ENCODE measurements around the gene MRPL55. TPM values are rescaled to one million over a fixed set of nuclear protein-coding genes. Genes with fewer than 3 reads are reported as not detected.

Gene MRPL55
- total and polyA plus RNA-seq, 3 experiments from 2014 or later: 70.0 to 146 (median 71.8) TPM

DNA sequence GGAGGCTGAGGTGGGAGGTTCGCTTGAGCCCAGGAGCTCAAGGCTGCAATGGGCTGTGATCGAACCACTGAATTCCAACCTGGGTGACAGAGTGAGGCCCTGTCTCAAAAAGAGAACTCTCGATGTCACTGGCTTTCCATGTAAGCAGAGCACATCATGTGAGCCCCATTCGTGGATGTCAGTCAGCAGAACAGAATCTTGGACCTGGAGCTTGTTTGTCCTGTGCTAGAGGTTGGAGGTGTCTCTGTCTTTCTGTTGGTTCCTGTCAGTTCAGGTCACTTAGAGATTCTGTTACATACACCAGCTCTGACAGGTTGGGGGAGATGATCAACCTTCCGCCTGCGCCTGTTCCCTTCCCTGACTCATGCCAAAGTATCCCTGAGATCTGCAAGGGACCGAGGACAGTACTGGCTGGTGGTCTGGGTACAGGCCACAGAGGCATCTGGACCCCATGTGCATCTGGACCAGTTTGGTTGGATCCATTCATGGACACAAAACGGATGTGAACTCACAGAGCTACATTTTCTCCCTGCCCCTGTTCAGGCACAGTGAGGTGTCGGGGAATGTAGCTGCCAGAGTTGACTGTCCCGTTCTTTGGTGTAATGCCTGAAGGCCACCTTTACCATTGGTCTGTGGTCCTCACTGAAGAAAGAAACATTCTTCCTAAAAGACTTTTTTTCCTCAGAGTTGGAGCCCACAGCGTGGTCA, 16.6 kb downstream of the MRPL55 start:
- H3K4me3 Mint-ChIP-seq: peak overlapping the region in 3 of 7 donors; percentile 7 to 83 (median 18)
- H3K27me3 ChIP-seq (ENCODE audit: insufficient read depth, low read length, poor library complexity, severe bottlenecking): no peaks in the 10 kb centered on the region
- no peak overlapping the region for H3K4me3 ChIP-seq (ENCODE audit: low read length)
- H3K27ac ChIP-seq (ENCODE audit: low read depth, low read length): no peak overlapping the region
- H3K27ac Mint-ChIP-seq: peak overlapping the region; percentile 14 to 92 (median 64)
- DNase-seq: no peak
- CTCF ChIA-PET: no interaction called here
- H3K4me1 ChIP-seq (ENCODE audit: insufficient read depth, low read length): peaks cover 66% of the 10 kb centered on the region
- peaks cover 7% of the 10 kb centered on the region for H3K9me3 ChIP-seq (ENCODE audit: low read length)
- H3K36me3 Mint-ChIP-seq: peaks cover 9 to 71% (median 16%) of the 10 kb centered on the region in 3 donors
- peaks cover 0 to 3% of the 10 kb centered on the region in 2 donors for H3K27me3 Mint-ChIP-seq
- POLR2A ChIA-PET: no interaction called here
- H3K36me3 ChIP-seq (ENCODE audit: insufficient read depth, low read length): peaks cover 23% of the 10 kb centered on the region
- peaks cover 72 to 93% (median 80%) of the 10 kb centered on the region in 3 donors for H3K4me1 Mint-ChIP-seq
- H3K9me3 Mint-ChIP-seq: peaks cover 0 to 9% (median 6%) of the 10 kb centered on the region in 5 donors

DNA sequence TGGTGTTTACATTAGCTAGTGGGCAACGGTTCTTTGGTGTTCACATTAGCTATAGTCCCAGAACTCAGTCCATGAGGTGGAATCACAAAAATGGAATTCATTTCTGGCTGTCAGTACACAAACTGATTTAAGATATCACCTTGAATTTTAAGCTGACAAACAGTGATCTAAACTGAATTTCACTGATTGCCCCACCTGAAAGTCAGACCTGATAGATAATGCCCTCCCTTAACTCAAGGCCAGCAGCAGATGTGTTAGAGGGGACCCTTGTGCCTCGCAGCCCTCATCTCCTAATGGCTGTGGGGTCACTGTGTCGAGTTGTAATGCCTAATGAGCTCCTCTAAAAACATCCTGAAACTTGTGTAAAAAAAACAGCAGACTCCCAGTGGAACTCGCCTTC, 18.0 kb downstream of the MRPL55 start:
- peak overlapping the region; percentile 14 to 92 (median 81) for H3K27ac Mint-ChIP-seq
- H3K27me3 Mint-ChIP-seq: peaks cover 0 to 3% of the 10 kb centered on the region in 2 donors
- Histone ChIP-seq H3K27ac (ENCODE audit: low read depth, low read length) (no peak overlapping the region), H3K4me1 (ENCODE audit: insufficient read depth, low read length) (peaks cover 75% of the 10 kb centered on the region), H3K9me3 (ENCODE audit: low read length) (peaks cover 7% of the 10 kb centered on the region), H3K36me3 (ENCODE audit: insufficient read depth, low read length) (peaks cover 19% of the 10 kb centered on the region), H3K27me3 (ENCODE audit: insufficient read depth, low read length, poor library complexity, severe bottlenecking) (no peaks in the 10 kb centered on the region), H3K4me3 (ENCODE audit: low read length) (no peak overlapping the region)
- H3K9me3 Mint-ChIP-seq: peaks cover 0 to 9% (median 6%) of the 10 kb centered on the region in 5 donors
- peaks cover 81 to 96% (median 88%) of the 10 kb centered on the region in 3 donors for H3K4me1 Mint-ChIP-seq
- no peak for DNase-seq
- ChIA-PET CTCF (interaction anchor here (1.7 kb wide), 1 partner anchor 19 kb away, joined by 3 read pairs; no protein-coding TSS in a partner anchor), POLR2A (interaction anchor here (0.6 kb wide), 1 partner anchor 38 kb away, joined by 4 read pairs; no protein-coding TSS in a partner anchor)
- H3K4me3 Mint-ChIP-seq: peak overlapping the region; percentile 37 to 90 (median 78)
- peaks cover 9 to 62% (median 16%) of the 10 kb centered on the region in 3 donors for H3K36me3 Mint-ChIP-seq

DNA sequence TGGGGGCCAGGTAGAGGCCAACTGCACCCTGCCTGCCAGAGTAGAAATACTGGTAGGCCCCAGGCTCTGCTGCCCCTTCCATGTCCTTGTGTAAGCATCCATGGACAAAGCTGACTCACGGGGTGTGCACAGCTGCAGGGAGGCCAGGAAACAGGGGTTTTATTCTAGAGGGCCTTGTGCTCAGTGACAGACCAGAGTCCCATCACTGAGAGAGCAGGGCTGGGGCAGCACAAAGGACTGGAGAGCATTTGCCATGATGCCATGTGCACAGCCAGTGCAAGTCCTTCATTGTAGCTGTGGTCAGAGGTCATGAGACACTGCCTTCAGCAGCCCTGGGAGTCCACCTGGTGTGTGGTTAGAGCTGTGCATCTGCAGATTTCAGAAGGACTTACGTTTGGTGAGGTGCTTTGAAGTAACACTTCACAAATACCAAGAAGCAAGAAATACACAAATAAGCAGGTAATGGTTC, 18.5 kb downstream of the MRPL55 start:
- H3K9me3 Mint-ChIP-seq: peaks cover 0 to 9% (median 6%) of the 10 kb centered on the region in 5 donors
- DNase-seq: peak in 1 of 5 donors; percentile 35
- ChIA-PET CTCF (interaction anchor here (1.7 kb wide), 1 partner anchor 19 kb away, joined by 3 read pairs; no protein-coding TSS in a partner anchor), POLR2A (interaction anchor here (0.6 kb wide), 1 partner anchor 38 kb away, joined by 4 read pairs; no protein-coding TSS in a partner anchor)
- Histone ChIP-seq H3K27ac (ENCODE audit: low read depth, low read length) (no peak overlapping the region), H3K4me3 (ENCODE audit: low read length) (no peak overlapping the region), H3K4me1 (ENCODE audit: insufficient read depth, low read length) (peaks cover 75% of the 10 kb centered on the region), H3K36me3 (ENCODE audit: insufficient read depth, low read length) (peaks cover 19% of the 10 kb centered on the region), H3K9me3 (ENCODE audit: low read length) (peaks cover 7% of the 10 kb centered on the region), H3K27me3 (ENCODE audit: insufficient read depth, low read length, poor library complexity, severe bottlenecking) (no peaks in the 10 kb centered on the region)
- H3K27me3 Mint-ChIP-seq: peaks cover 0 to 3% of the 10 kb centered on the region in 2 donors
- H3K27ac Mint-ChIP-seq: peak overlapping the region; percentile 23 to 92 (median 81)
- peak overlapping the region in 6 of 7 donors; percentile 65 to 90 (median 82) for H3K4me3 Mint-ChIP-seq
- H3K36me3 Mint-ChIP-seq: peaks cover 9 to 58% (median 14%) of the 10 kb centered on the region in 3 donors
- H3K4me1 Mint-ChIP-seq: peaks cover 80 to 96% (median 88%) of the 10 kb centered on the region in 3 donors

DNA sequence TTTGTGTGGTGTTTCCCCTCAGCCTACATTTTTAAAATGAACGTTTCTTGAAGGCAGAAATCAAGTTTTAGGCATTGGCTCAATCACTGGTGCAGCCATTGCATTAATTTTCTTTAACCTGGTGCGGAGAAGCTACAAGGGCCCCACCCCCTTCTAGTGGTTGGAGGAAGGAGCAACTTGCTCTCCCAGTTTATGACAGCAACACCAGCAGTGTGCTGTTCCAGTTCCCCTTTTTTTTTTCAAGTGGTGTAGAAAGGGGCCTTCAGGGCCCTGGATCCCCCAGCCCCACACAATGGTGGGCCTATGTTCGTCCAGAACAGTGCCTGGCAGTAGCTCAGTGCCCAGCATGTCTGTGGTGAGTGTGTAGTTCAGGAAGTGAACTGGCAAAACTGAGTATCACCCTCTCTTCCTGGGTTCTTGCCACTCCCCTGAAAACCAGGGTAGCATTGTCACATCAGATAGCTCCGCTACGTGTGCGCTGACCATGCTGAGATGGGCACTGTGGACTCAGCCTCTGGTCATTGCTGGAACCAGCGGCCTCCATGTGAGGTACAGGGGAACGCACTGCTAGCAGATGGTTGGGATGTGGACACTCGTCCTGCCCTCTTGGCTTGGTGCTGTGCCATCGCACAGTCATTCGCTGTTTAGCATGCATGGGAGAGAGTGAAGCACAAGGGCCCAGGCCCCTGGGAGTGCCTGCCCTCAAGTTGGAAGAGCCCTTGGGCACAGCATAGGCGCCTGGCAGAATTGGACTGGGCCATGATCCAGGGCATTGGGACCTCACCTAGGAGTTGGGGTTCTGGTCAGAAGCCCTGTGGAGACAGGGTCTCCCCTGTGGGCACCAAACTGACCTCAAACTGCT, 19.3 kb downstream of the MRPL55 start:
- ChIA-PET POLR2A (interaction anchor here (0.8 to 0.9 kb wide), 2 partner anchors 9 to 12 kb away, joined by 3 read pairs; no protein-coding TSS in a partner anchor), CTCF (interaction anchor here (1.7 kb wide), 1 partner anchor 20 kb away, joined by 3 read pairs; no protein-coding TSS in a partner anchor)
- Mint-ChIP-seq H3K4me1 (peaks cover 80 to 96% (median 88%) of the 10 kb centered on the region in 3 donors), H3K9me3 (peaks cover 0 to 6% (median 3%) of the 10 kb centered on the region in 5 donors), H3K4me3 (peak overlapping the region; percentile 78 to 96 (median 84)), H3K36me3 (peaks cover 4 to 59% (median 11%) of the 10 kb centered on the region in 3 donors), H3K27me3 (peaks cover 0 to 3% of the 10 kb centered on the region in 2 donors), H3K27ac (peak overlapping the region; percentile 83 to 99 (median 95))
- H3K4me1 ChIP-seq (ENCODE audit: insufficient read depth, low read length): peaks cover 79% of the 10 kb centered on the region
- peaks cover 19% of the 10 kb centered on the region for H3K36me3 ChIP-seq (ENCODE audit: insufficient read depth, low read length)
- peak in 1 of 5 donors; percentile 40 for DNase-seq
- H3K4me3 ChIP-seq (ENCODE audit: low read length): peak overlapping the region; percentile 30
- peaks cover 7% of the 10 kb centered on the region for H3K9me3 ChIP-seq (ENCODE audit: low read length)
- H3K27me3 ChIP-seq (ENCODE audit: insufficient read depth, low read length, poor library complexity, severe bottlenecking): no peaks in the 10 kb centered on the region
- no peak overlapping the region for H3K27ac ChIP-seq (ENCODE audit: low read depth, low read length)

DNA sequence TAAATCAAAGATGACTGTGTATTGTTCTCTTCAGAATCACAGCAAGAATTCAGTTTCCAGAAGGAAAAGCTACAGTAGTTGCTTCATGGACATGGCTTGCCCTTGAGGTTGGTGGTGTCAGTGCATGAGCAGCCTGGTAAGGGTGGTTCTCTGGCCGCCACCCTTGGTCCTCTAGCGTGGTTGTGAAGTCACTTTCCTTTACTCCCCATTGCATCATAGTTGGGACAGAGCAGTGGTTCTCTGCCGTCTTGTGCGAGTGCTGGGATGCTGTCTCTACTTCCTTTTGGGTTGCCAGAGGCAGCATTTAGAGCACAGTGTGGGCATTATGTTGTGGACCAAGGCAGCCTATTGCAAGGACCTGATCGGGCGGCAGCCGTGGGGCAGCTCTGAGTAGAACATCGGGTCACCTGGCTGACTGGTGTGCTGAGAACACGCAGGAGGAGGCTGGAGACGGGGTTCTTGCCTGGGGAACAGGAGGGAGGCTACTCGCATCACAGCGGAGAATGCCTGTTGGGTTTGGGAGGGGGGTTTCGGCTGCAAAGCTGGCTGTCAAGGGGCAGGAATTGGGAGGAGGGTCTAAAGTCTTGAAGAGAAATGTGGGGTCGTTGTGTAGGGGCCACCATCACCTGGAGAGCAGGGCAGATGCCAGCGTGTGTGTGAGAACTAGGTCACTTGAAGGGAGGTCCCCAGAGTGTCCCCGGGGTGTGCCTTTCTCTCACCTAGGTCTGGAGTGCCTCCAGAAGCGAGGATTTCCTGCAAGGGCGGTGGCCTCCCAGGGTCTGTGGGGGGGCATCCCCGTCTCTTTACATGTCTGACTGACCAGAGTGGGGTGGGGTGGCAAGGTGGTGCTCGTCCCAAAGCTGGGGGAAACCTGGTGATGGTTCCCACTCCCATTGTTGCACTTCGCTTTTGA, 20.3 kb downstream of the MRPL55 start:
- no peaks in the 10 kb centered on the region for H3K27me3 ChIP-seq (ENCODE audit: insufficient read depth, low read length, poor library complexity, severe bottlenecking)
- Mint-ChIP-seq H3K4me1 (peaks cover 88 to 96% (median 89%) of the 10 kb centered on the region in 3 donors), H3K4me3 (peak overlapping the region; percentile 78 to 96 (median 84)), H3K36me3 (peaks cover 0 to 60% (median 8%) of the 10 kb centered on the region in 3 donors), H3K9me3 (no peaks in the 10 kb centered on the region), H3K27me3 (peaks cover 0 to 3% of the 10 kb centered on the region in 2 donors), H3K27ac (peak overlapping the region; percentile 83 to 99 (median 95))
- peaks cover 88% of the 10 kb centered on the region for H3K4me1 ChIP-seq (ENCODE audit: insufficient read depth, low read length)
- H3K36me3 ChIP-seq (ENCODE audit: insufficient read depth, low read length): peaks cover 19% of the 10 kb centered on the region
- no peaks in the 10 kb centered on the region for H3K9me3 ChIP-seq (ENCODE audit: low read length)
- peak overlapping the region; percentile 30 for H3K4me3 ChIP-seq (ENCODE audit: low read length)
- ChIA-PET CTCF (interaction anchor here (1.7 kb wide), 1 partner anchor 21 kb away, joined by 3 read pairs; no protein-coding TSS in a partner anchor), POLR2A (interaction anchor here (0.8 to 0.9 kb wide), 2 partner anchors 9 to 13 kb away, joined by 3 read pairs; no protein-coding TSS in a partner anchor)
- no peak overlapping the region for H3K27ac ChIP-seq (ENCODE audit: low read depth, low read length)
- DNase-seq: peak in 3 of 5 donors; percentile 35 to 50 (median 36)

DNA sequence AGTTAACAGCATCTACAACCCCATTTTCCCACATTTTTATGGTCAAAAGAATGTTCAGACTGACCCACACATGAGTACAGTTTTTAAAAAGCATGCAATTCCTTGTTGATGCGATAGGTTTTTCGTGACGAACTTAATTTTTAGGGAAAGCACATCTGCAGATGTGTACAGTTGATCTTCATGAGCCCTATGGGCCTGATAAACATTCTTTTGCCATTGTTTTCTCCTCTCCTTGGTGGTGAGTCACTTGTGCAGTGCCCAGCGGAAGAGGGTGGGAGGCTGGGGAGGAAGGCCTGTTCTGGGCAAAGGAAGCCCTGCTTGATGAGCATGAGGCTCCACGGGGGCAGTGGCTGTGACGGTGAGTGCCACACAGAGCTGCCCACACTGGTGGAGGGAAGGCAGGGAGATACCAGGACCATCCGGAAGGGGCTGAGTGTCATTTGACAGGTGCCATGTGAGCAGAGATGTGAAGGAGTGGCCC, 21.3 kb downstream of the MRPL55 start:
- Histone ChIP-seq H3K9me3 (ENCODE audit: low read length) (no peaks in the 10 kb centered on the region), H3K4me3 (ENCODE audit: low read length) (peak overlapping the region; percentile 17), H3K36me3 (ENCODE audit: insufficient read depth, low read length) (peaks cover 21% of the 10 kb centered on the region), H3K27me3 (ENCODE audit: insufficient read depth, low read length, poor library complexity, severe bottlenecking) (no peaks in the 10 kb centered on the region), H3K27ac (ENCODE audit: low read depth, low read length) (no peak overlapping the region), H3K4me1 (ENCODE audit: insufficient read depth, low read length) (peaks cover 88% of the 10 kb centered on the region)
- Mint-ChIP-seq H3K36me3 (peaks cover 0 to 67% (median 8%) of the 10 kb centered on the region in 3 donors), H3K27me3 (peaks cover 0 to 3% of the 10 kb centered on the region in 2 donors), H3K4me3 (peak overlapping the region; percentile 73 to 98 (median 85)), H3K27ac (peak overlapping the region; percentile 90 to 99 (median 95)), H3K4me1 (peaks cover 89 to 96% (median 94%) of the 10 kb centered on the region in 3 donors), H3K9me3 (no peaks in the 10 kb centered on the region)
- ChIA-PET CTCF (no interaction called here), POLR2A (no interaction called here)
- DNase-seq: peak in 1 of 5 donors; percentile 25
